22Rv1 (cell line): Measurements from ENCODE around the gene SPTBN2.

ENCODE experiments used
- CTCF ChIP-seq: fragments of 450-650 bp; IDR thresholded peaks from 2 replicates; pipeline ENCODE4 v1.5.1; 2017; ENCODE audit warnings: mild to moderate bottlenecking
- ZFX ChIP-seq: fragments of 450-650 bp; IDR thresholded peaks from 2 replicates; pipeline ENCODE4 v1.6.1; 2017; ENCODE audit warnings: antibody characterized with exemption, borderline replicate concordance

GRCh38 chr11:66651016-66651415 is 78.0 kb downstream of the SPTBN2 start:
- TF ChIP-seq CTCF (no peak), ZFX (no peak)
